Activated CD4-positive, alpha-beta T cell treated with anti-CD3 and anti-CD28 coated beads, Interleukin-2, amount 50 U/mL, for 4 hours (primary cell): ENCODE results near the gene CACNA1D.

Experiments used
- DNase-seq, 2 experiments: peaks; one replicate each; pipeline ENCODE4 v3.0.0-alpha.2; 2020

CACNA1D gene

DNA sequence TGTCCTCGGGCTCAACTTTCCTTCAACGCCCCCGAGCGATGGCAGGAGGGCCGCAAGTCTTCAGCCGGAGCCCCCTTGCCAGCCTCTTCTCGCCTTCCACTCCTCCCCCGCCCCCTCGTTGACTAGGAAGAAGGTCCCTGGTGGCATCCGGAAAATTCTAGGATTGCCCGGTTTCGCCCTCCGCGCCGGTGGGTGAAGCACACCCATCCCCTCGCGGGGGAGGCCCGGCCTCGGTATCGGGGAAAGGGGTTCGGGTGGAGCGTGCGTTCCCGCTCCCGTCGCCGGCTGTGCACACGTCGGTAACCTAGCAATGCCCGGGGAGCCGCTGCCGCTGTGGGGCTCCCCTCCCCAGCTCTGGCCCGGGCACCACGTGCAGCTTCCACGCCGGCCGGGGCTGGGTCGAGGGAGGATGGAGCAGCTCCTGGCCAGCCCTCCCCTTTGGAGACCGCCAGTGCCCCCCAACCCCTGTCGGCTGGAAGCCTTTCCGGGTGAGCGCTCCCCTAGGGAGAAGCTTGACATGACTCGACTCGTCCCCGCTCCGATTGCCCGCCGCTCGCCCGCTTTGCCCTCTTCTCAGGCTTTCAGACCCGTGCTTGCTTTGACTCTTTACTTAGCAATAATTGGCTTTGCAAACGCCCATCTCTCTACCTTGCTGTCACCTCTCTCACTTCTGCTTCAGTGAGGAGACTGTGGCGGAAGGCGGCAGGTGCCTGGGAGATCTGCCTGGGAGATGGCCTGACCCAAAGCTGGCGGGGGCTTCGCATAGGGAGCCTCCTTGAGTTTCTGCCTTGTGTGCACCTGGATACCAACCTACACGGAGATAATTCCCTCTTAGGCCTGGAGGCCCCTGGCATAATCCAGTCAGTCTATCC, 1.3 kb downstream of the CACNA1D start:
- DNase-seq, result no peak

DNA sequence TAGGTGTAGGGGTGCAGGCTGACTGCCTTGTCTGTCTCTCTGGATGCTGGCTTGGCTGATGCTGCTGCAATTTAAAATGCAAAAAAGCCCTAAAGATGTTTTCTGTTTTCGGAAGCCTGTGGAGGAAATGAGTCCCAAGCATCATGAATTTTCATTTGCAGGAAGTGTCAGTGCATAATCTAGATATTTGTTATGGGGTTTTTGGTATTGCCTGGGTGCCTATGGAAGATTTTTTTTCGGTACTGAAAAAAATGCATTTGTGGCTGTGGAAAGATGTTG, 1.9 kb downstream of the CACNA1D start:
- DNase-seq, result no peak

DNA sequence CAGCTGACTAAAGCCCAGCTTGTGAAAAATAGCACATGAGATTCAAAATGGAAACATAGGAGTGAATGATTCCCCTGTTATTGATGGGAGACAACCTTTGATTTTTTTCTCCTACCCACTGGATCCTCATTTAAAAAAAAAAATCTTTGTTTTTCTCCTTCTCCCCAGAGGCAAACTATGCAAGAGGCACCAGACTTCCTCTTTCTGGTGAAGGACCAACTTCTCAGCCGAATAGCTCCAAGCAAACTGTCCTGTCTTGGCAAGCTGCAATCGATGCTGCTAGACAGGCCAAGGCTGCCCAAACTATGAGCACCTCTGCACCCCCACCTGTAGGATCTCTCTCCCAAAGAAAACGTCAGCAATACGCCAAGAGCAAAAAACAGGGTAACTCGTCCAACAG, 2.6 kb downstream of the CACNA1D start:
- DNase-seq, result no peak

DNA sequence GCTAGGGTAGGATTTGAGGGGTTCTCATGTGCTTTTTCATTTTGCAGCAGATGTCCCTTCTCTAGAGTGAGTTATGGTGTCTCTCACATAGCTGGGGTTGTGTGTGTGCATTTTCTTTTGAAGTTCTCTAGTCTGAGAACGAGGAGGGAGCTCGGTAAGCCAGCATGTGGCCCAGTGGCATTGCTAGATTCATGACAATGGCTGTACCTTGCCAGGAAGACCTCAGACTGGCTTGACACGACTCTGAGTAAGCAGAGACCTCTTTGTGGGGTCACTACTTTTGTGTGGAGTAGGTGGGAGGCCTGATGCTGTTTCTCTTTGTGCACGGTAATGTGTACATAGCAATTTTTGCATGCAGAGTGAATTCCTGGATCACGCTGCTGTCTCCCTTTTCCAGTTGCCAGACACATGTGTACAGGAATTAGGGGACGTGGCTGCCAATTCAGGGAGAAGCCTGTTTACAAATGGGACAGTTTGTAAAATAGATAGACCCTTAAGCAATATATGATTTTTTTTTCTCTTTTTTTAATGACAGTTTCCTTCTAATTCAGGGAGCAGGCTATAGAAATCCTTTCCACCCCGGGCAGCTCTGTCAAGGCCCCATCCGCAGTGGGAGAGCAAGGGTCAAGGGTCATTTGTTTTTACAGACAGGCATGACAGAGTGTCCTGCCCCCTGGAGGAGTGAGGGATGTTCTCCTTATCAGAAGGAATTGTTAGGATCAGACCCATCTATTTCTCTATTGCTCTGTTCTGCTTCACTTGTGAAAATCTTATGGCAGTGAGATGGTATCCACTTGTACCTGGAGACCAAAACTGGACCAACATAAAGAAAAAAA, 4.6 kb downstream of the CACNA1D start:
- no peak for DNase-seq

DNA sequence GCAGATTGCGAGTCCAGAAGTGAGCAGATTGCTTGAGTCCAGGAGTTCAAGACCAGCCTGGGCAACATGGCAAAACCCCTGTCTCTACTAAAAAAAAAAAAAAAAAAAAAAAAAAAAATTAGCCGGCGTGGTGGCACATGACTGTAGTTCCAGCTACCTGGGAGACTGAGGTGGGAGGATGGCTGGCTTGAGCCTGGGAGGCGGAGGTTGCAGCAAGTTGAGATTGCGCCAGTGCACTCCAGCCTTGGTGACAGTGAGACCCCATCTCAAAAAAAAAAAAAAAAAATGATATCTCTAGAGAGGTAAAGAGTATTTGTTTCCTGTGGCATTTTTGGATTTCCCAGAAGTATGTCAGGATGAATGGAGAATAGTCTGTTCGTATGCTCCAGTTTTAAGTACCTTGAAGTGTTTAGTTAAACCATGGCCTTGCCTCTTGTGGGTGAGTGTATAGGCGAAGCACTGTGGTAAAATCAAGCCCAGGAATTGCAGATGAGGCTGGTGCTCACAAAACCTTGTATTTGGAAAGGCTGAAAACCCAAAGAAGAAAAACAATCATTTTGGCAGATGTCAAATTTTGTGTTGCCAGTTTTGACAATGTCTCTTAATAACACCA, 5.9 kb downstream of the CACNA1D start:
- no peak for DNase-seq

DNA sequence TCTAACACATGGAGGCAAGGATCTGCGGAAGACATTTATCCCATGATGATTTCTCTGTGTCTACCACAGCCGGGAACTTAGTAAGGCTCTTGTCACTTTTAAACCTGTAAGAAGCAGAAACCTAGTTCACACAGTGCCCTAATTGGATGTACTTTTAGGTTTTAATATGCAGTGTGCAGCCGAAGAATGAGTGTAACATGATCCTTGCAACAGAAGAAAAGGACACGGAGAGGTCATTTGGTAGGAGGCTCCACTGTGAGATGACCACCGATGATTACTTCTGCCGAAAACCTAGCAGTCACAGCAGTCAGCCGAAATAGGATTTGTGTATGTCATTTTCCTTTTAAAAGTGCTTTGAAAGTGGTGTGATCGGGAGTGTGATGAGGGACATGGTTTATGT, 6.8 kb downstream of the CACNA1D start:
- DNase-seq, result no peak

DNA sequence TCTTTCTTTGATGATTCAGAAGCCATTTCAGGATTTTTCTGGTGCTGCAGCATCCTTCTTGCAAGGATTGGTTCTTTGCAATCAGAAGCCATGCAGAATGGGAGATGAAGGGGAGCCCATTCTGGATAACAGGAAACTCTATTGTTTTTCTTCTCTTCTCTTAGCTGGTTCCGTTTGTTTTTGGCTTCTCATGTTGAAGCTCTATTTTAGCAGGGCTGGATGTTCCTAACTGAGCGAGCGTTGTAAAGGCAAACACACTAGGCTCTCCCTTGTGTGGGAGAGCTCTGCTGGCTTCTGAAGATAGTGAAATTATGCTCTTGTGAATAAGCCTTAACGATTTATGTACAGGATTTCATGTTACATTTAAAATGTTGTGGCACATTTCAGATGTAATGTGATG, 8.3 kb downstream of the CACNA1D start:
- no peak for DNase-seq

DNA sequence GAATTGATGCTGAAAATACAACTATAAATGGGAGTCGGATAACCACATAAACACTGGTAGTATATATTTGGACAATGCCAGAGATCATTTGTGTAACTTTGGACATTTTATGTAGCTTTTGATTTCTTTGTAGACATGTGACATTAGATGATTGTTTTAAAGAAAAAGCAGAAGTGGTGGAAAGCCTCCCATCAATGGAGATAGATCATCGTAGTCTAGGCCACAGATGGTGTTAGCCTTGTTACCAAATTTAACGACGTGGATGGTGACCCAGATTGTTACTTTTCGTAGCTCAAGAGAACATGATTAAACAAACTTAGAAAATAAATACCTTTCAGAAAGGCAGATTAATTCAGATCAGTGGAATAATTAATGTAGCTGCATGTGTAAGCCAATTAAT, 8.8 kb downstream of the CACNA1D start:
- no peak for DNase-seq

DNA sequence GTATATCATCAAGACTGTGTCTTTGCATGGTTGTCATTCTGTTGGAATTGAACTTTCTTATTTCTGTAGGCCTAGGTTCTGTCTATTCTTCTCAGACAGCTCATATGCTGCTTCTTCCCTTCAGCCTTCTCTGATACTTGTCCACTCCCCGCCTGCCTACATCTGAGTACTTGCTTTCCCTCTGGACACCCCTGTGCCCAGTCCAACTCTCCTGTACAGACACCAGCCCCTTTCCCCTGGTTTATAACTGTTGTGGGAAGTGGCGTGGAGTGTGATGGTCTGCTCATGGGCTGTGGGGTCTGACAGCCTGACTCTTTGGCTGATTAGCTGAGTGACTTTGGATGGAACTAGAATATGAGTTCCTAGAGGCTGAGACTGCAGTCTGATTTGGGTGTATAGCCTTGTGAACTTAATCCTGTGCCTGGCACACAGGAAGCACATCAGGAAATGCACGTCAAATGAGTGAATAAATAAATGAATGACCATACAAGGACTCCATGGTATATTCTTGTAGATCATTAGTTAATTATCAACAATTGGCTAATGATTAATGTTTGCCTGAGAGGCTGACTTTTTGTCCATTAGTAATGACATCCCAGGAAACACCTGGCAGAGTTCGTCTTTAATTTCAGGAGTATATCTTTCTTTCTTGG, 11.8 kb downstream of the CACNA1D start:
- DNase-seq, result no peak

DNA sequence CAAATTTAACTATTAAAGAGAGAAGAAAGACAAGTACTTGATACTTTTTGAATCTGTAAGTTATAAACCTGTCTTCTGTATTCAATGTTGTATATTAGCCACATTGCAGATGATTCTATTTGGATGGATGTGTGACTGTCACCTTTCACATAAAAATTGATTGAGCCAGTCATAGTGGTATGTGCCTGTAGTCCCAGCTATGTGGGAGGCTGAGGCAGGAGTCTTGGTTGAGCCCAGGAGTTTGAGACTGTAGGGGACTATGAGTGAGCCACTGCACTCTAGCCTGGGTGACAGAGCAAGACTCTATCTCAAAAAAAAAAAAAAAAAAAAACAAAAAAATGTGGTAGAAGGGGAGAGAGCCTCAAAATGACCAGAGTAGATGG, 12.3 kb downstream of the CACNA1D start:
- DNase-seq, result no peak

DNA sequence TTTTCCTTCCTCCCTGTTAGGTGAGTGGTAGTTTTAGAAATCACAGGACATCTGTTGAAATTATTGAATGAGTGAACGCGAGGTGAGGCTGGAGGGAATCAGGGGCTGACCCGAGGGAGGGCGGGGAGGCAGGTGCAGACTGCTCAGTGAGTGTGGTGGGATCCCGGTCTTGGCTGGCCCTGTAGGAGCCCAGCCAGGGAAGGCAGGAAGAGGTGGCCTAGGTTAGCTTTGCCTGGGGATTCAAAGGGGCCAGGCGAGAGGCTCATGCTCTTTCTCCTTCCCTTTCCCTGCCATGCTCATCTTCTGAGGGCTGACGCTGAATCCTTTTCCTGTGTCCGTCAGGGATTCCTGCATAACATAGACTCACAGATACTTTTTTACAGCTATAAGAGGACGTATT, 15.1 kb downstream of the CACNA1D start:
- DNase-seq, result no peak

DNA sequence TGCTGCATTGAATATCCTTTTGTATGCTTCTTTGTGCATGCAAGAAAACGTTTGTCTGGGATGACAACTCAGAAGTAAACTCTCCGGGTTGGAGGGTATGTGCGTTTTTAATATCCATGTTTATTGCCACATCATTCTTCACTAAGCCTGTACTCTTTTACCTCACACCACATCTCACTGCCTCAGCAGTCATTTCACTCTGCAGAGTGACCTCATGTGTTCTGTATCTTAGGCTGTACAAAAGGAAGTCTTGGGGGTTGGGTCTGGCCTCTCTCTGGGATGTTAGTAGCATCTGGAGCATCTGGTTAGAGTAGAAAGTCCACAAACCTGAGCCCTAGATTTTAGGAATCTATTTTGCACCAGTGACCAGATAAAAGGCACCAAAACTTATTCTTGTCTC, 16.1 kb downstream of the CACNA1D start:
- DNase-seq, result no peak

DNA sequence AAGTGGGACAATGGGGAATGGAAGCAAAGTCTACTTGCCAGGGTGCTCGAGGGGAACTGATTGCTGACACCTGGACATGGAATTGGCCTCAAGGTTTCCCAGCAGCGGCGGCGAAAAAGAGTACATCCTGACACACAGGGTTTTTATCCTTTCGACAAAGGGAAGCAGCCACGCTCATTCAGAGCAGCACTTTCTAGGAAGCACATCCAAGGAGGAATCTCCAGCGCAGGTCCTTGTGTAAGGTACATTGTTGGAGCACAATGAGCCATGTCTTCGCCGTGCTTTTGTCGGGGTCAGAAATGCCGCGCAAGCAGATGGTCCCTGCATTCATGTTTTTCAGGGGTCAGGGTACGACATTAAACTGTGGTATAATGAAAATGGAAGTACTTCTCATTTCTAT, 16.8 kb downstream of the CACNA1D start:
- DNase-seq, result no peak

DNA sequence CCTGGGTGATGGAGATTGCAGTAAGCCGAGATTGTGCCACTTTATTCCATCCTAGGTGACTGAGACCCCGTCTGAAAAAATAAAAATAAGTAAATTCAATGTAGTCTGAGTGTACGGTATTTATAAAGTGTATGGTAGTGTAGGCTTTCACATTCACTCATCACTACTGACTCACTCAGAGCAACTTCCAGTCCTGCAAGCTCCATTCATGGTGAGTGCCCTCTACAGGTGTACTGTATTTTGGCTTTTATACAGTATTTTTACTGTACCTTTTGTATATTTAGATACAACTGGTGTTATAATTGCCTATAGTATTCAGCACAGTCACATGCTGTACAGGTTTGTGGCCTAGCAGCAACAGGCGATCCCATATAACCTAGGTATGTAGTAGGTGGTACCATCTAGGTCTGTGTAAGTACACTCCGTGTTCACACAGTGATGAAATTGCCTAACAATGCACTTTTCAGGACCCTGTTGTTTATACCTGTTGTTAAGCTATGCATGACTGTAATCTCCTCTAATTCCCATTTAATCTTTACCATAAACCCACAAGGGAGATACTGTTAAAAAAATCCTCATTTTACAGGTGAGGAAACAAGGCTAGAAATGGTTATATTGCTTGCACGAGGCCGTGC, 19.3 kb downstream of the CACNA1D start:
- no peak for DNase-seq

DNA sequence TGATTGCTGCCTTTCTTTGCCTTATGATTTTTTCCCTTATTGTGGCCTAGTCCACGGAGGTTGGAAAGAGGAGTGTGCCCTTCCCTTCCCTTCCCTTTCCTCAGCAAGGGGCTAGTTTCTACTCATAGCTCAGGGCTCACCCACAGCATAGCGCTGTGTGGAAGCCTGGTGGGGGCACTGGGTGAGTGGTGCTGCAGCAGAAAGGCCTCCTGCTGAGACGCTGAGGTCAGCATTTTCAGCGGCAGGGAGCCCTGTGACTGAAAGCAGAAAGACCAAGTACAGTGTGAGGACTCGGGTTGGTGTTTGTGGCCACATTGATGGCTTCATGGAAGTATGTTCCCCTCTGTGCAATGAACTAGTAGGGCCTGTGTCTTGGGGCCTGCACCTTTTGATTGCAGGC, 21.9 kb downstream of the CACNA1D start:
- no peak for DNase-seq

DNA sequence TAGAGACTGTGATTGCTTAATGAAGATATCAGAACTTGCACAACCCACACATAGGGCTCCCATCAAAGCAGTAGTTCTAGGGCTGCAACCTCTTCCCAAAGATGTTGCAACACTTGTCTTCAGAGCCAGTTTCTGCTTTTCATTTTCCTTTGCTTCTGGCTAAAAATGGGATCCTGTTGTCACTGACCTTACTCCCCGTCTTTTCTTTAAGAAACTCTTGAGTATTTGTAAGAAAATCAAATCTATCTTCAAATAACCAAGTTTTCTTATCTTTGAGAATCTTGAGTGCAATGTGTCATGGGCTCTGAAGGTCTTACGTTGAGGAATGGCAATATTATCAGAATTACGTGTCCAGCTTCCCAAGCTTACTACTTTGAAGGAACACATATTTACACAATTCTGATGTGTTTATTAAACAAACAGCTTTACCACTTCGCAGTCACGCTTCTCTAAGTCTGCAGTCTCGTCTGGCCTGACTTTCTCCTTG, 24.1 kb downstream of the CACNA1D start:
- no peak for DNase-seq

DNA sequence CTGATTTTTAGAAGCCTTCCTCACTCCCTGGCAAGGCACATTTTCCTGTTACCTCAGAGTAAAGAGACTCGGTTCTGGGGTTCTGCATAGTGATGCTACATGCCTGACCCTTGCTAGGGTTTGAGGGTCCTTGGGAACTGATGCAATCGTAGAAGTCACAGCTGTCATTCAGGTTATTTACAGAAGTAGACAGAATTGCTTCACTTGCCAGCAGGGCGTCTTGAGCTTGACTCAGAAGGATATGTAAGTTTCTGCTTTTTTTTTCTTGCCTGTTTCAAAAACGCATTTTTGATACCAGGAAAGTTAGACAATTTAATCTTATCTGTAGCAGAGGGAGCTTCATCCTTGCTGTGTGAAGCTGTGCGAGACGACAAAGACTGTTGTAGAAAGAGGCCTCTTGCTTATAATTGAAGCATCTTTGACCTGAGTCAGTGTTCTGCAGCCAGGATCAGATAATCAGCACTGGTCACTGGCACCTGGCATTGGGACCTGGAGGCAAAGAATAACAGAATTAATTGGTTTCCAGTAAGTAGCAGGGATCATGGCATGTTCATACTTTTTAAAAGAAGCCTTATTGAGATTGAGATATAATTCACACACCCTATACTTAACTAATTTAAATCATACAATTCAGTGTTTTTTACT, 24.8 kb downstream of the CACNA1D start:
- DNase-seq, result no peak

DNA sequence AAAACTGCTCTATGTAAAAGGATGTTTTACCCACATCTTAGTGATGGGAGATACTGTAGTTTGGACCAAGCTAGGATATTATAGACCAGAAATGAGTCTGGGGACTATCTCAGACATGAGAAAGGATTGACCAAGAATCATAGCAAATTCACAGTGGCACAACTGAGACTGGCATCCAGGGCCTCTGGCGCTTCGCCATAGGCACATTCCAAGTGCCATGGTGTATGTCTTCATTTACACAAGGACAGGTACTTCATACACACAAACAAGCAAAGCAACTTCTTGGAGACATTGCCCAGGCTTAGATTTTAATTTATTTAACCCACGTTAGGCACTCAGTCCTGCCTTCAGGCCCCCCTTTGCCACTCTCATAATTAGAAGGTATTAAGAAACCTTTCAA, 28.9 kb downstream of the CACNA1D start:
- no peak for DNase-seq

DNA sequence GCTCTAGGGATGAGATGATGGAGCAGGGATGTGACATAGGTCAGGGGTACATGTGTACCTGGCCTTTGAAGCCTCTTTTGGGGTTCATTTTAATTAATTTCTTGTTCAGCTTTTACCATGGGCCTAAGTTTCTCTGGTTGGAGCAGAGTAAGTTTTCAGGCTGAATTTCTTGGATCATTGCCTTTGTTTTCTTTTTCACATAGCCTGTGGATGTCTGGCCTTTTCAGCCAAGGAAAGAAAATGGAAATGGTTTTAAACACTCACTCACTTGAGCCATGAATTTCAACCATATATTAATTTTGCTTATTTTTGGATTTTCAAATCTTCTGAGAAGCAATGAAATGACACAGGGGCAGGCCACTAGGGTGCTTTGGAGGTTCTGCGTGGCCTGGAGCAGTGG, 30.2 kb downstream of the CACNA1D start:
- no peak for DNase-seq

DNA sequence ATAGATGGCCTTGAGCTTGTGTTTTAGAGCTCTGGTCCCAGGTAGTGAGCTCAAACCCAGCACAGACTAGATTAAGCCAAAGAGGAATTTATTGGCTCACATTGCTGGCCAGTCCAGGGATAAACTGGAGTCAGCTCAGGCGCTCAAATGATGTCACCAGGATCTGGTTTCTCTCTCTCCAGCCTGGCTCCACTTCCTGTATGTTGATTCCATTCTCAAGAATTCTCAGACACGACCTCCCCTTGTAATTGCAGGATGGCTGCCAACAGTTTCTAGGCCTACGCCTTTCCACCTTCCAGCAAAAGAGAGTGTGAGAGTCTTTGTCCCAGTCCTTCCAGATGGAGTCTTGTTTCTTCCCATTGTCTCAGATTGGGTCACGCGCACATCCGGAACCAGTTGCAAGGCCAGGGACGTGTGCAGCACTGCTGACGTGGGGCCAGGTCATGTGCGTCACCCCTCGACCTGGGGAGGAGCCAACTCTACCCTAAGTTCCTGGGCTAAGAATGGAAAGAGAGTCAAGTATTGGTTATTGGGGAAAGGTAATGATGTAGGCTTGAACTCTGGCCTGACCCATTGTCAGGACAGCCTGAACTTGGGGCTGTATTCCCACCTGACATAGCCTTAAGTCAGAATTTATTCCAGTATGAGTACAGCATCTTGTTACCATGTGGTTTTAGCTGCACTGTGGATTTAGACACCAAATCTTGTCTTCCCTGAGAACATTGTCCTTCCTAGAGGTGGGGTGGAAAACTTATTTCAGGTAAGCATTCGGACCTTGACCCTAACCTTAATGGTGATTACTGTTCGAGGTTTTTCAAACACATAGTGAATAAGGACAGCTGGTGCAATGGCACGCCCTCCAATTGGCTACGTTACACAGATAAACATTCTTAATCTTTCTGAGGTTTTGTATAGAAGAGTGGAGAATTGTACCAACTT, 31.6 kb downstream of the CACNA1D start:
- no peak for DNase-seq

DNA sequence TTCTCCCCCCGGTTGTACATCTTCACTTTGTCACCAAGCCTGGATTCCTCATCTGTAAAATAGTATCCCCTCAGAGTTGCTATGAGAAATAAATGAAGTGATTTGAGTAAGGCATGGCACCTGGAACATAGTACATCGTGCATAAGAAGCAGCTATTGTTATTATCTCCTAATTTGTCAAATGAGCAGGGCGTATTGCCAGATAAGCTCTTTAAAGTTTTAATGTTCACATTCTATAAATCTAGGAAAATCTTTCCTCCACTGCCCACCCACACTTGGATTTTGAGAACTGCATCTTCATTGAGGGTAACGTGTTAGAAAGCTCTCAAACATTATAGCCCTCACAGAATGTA, 32.3 kb downstream of the CACNA1D start:
- DNase-seq, result no peak
